GM21360 (cell line): ENCODE measurements around the gene INMT.

Source experiments
- ATAC-seq: cut with Tn5 transposase; IDR thresholded peaks from one replicate; pipeline ENCODE4 v1.9.1; 2021; ENCODE audit warnings: mild to moderate bottlenecking, moderate library complexity; ENCODE audit not compliant: unreplicated experiment

The INMT gene

GRCh38 chr7:30727061-30727945, 24.6 kb upstream of the INMT start:
- ATAC-seq, result no peak

DNA sequence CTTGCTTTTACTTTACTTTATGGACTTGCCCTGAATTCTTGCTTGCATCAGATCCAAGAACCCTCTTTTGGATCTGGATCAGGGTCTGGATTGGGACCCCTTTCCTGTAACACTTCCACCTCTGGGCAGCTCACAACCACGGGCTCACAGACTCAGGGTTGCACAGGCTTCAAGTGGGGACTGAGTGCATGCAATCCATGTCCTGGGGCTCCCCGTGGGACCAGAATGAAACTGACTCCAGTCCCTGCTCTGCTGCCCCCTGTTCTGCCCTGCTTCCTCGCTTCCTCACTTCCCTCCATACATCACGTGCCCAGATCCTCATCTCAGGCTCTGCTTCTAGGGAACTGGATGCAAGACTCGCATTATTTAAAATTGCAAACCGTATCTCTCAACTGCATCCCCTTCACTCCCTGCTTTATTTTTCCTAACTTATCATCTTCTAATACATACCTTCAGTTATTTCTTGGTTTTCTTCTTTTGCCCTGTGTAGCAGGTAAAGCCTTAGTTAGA, 23.3 kb upstream of the INMT start:
- ATAC-seq, result no peak

- no peak for ATAC-seq
Measured at GRCh38 chr7:30729642-30730041, 22.3 kb upstream of the INMT start.

GRCh38 chr7:30730097-30730496, 21.8 kb upstream of the INMT start:
- ATAC-seq, result no peak

DNA sequence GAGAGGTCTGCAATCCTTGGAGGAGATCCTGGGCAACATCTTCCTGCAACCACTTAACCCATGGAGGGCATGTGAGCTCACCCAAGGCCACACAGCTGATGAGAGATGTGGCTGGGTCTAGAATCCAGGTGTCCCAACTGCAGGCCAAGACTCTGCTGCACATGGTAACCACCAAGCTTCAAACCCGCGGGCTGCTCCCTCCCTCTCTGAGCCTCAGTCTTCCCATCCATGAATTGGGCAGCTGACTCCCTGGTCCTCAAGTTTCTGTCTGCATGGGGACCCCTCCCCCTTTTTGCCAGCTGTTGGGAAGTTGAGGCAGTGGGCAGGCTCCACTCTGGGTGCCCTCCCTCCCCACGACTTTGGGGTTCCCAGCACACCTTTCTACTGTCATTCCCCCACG, 20.9 kb upstream of the INMT start:
- no peak for ATAC-seq

DNA sequence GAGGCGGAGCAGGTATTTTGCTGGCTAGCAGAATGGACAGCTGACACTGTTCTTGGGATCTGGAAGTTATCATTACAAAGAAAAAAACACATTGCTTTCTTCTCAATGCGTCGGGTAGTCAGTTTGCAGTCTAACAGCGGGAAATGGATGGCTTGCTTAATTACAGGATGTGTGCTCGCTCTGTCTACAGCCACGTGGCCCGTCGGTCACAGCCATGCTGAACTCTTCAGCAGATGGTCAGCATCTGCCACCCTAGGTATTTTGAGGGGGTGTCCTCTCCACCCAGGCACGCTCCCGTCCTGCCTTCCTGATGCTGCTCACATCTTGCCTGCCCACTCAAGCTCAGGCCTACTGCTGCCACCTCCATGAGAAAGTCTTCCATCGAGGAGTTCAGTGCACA, 20.4 kb upstream of the INMT start:
- ATAC-seq, result no peak

DNA sequence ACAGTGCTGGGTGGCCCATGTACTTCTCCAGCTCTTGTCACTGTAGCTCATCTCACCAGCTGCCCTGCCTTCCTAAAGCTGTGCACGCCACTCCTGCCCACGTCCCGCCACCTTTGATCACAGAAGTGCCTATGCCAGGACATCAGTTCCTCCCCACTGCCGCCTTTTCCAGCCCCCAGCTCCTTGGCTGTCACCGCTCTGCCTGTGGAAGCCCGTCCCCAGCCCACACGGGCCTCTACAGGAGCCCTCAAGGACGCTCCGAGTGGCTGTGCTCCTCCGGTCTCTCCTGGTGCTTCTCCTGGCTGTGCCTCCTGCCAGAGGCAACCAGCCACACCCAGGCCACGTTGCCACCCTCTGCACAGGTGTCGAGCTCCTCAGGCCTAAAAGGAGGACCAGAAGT, 19.3 kb upstream of the INMT start:
- ATAC-seq, result no peak

DNA sequence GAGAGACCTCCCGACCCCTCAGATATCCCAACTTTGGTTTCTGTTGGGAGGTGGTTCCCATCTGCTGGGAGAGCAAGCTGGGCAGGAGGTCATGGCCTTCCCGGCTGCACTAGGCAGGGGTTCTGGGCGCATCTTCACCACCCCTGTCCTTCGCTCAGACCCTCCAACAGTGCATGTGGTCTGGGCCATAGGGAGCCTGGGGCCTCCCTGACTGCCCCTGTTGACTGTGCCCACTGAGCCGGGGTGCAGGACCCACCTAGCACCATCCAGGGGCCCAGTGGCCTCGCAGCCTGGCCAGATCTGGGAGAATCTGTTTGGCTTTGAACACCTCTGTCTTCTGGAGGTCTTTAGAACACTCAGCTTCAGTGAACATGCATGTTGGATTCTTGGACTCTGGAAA, 18.7 kb upstream of the INMT start:
- no peak for ATAC-seq

GRCh38 chr7:30733691-30734090, 18.2 kb upstream of the INMT start:
- no peak for ATAC-seq

GRCh38 chr7:30734497-30734896, 17.4 kb upstream of the INMT start:
- ATAC-seq, result no peak

DNA sequence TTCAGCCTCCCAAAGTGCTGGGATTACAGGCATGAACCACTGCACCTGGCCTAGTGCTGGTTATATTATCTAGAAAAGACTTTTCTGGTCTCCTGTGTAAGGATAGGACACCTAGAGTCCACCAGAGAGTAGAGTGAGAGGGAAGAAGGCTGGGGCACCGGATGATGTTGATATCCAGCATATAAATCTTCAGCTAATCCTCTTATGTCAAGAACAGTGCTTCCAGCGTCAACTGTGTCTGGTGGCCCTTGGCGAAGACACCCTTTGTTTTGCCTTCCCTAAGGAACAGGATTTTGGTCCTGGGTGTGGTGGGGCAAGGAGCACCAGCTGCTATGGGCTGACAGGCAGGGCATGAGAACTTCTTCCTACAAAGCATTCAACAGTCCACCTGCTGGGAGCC, 16.3 kb upstream of the INMT start:
- ATAC-seq, result no peak

GRCh38 chr7:30736291-30736690, 15.6 kb upstream of the INMT start:
- ATAC-seq, result no peak

- no peak for ATAC-seq
Measured at GRCh38 chr7:30738026-30738915, 13.7 kb upstream of the INMT start.

DNA sequence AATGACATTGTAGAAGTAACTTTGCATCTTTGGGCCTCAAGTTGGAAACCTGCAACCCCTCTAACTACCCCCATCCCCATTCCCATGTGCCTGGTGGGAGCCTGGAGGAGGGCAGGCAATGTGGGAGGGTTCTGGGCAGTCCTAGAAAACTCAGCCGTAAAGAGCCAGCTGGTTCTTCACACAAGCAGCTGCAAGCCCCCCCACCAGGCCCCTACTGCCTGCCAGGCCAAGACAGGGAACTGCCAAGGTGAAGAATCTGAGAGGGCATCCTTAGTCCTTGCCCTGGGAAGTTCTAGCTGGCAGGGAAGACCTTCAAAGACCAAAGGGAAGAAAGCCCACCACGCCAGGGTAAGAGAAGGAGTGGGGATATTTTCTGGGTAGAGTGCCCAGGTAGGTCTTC, 12.2 kb upstream of the INMT start:
- ATAC-seq, result no peak

- ATAC-seq, result peak; percentile 53
Measured at GRCh38 chr7:30740417-30741181, 11.3 kb upstream of the INMT start.

GRCh38 chr7:30741289-30741688, 10.6 kb upstream of the INMT start:
- no peak for ATAC-seq

- ATAC-seq, result no peak
Measured at GRCh38 chr7:30743371-30744074, 8.4 kb upstream of the INMT start.

DNA sequence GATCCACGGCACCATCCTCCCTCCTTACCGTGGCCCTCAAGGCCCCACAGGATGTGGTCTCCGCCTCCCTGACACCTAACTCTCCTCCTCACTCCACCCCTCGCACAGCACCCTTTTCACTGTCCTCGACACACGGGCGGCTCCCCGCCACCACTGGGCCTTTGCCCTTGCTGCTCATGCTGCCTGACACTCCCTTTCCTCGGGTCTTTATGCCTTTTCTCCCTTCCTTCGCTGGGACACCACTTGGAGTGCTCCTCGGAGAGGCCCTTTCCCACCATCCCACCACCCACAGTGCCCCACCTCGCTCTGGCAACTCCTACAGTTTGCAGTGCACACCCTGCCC, 7.9 kb upstream of the INMT start:
- ATAC-seq, result no peak

DNA sequence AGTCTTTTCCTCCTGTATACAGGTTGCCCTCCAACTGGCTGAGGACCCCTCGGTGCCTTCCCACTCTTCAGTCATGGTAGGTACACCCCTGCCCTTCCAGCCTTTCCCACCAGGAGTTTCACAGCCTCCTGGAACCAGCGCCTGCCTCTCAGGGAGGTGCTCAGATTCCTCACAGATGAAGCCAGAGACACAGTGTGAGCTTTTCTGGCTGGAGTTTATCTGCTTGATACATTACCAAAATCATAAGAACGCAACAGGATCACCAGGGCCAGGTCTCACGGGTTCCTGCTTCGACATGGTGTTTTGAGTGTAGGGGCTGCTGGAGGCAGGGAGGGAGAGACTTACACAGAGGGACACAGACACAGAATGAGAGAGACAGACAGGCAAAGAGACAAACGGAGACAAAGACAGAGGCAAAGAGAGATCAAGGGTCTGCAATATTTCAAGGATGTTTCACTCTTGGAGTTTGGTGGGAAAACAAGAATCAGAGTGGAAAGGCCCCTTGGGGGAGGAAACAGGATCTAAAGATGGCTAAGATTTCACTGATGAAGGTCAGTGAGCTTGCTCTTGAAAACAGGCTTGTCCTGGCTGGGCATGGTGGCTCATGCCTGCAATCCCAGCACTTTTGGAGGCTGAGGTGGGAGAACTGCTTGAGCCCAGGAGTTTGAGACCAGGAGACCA, 6.5 kb upstream of the INMT start:
- ATAC-seq, result no peak

DNA sequence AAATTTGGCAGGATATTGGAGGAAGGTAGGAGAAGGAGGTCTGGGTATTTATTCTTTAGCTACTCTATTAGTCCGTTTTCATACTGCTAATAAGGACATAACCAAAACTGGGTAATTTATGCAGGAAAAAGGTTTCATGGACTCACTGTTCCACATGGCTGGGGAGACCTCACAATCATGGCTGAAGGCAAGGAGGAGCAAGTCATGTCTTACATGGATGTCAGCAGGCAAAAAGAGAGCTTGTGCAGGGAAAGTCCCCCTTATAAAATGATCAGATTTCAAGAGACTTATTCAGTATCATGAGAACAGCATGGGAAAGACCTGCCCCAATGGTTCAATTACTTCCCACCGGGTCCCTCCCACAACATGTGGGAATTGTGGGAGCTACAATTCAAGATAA, 1.9 kb upstream of the INMT start:
- ATAC-seq, result no peak
